KOPT-K1 (cell line): ENCODE results near the gene ADCY3.
"Not testable (repeated sequence)": the region's sequence is repeated elsewhere in the genome, so short reads cannot be mapped to it uniquely, and the experiment has no call there.

Experiments used
- H3K27ac ChIP-seq: fragments of 200-600 bp; sonication (generic); 2 replicates; pipeline ENCODE4 v1.5.1; 2016; ENCODE audit warnings: antibody characterized with exemption, mild to moderate bottlenecking, low read depth, low read length; ENCODE audit not compliant: poor library complexity, severe bottlenecking
- H3K36me3 ChIP-seq: fragments of 200-600 bp; sonication (generic); 2 replicates; pipeline ENCODE4 v1.5.1; 2017; ENCODE audit warnings: antibody characterized with exemption, mild to moderate bottlenecking, low read length, moderate library complexity; ENCODE audit not compliant: insufficient read depth
- H3K9me3 ChIP-seq: fragments of 200-600 bp; sonication (generic); 2 replicates; pipeline ENCODE4 v1.5.1; 2017; ENCODE audit warnings: antibody characterized with exemption, low read length, mild to moderate bottlenecking; ENCODE audit not compliant: insufficient read depth, poor library complexity, severe bottlenecking

The ADCY3 gene

DNA sequence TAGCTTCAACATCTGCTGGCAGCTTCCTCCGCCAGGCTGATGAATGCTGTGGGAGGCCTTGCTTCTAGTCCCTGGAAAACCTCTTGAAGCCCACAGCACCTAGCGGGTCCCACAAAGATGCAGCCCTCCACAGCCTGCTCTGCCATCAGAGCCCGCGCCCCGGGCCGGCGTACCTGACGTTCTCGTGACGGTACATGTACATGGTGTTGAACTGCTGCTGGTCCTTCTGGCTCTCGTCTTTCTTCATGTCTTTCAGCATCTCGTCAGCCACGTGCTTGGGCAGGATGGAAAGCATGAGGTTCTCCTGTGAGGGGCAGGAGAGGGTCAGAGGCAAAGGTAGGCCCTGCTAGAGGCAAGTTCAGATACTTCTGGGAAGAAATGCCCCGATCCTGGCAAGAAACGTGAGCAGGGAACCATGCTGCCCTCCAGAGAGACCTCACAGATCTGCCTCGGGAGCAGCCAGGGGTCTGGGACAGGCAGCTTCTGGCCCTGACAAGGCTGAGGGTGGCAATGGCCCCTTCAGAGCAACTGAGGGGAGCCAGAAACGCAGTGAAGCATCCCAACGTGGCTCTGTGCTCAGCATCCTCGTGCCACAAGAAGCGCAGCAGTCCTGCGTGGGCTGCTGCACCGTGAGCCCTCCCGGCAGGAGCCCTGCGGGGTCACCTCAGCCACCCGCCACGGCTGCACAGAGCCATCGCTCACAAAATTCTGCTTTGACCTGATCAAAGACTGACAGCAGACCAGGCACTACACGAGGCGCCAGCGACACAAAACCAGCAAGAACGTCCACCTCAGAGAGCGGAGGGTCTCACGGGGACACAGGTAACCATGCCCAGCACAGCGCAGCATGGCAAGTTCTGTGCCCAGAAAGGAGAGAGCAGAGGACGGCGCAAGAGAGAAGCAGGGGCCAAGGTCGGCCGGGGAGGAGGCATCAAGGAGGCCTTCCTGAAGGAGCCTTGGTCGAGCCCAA lies 77.7 kb downstream of the ADCY3 start:
- Histone ChIP-seq H3K27ac (no peak overlapping the region), H3K36me3 (peaks cover 37% of the 10 kb centered on the region), H3K9me3 (peaks cover 7% of the 10 kb centered on the region)

DNA sequence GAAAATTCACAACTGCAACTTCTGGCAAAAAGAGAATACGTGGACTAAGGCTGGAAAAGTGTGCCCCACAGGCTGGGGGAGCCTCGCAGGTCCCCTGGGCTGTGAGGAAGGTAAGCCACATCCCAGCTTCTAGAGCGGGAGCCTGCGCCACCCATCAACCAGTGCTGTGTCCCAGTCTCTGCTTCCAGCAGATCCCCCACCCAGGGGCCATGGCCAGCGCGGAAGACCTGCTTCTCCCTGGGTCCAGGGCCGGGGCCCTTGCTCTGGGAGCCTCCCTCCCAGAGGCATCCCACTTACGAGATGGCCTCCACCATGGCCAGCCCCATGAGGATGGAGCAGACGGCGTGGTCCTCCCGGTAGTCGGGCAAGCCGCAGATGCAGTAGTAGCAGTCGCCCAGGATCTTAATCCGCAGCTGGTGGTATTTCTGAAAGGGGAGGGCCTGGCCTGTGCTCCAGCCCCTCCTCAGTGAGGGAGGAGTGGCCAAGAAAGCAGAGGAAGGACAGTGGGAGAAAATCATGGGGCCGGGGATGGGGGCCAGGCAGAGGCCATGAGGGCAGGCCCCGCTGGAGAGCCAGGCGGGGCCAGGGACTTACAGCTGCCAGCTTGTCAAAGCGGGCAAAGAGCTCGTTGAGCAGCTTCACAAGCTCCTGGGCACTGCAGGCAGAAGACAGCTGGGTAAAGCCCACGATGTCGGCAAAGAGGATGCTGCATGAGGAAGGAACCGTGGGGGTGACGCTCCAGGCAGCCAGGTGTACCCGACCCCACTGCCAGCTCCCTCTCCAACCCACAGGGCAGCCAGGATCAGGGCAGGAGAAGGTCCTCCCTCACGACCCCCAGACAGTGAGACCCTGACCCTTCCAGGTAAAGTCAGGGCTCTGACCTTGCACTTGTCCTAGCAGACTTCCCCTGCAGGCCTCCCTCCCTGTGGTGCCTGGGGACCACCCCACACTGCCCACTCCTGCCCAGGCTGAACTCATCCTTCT lies 78.8 kb downstream of the ADCY3 start:
- H3K36me3 ChIP-seq: peaks cover 46% of the 10 kb centered on the region
- no peaks in the 10 kb centered on the region for H3K9me3 ChIP-seq

DNA sequence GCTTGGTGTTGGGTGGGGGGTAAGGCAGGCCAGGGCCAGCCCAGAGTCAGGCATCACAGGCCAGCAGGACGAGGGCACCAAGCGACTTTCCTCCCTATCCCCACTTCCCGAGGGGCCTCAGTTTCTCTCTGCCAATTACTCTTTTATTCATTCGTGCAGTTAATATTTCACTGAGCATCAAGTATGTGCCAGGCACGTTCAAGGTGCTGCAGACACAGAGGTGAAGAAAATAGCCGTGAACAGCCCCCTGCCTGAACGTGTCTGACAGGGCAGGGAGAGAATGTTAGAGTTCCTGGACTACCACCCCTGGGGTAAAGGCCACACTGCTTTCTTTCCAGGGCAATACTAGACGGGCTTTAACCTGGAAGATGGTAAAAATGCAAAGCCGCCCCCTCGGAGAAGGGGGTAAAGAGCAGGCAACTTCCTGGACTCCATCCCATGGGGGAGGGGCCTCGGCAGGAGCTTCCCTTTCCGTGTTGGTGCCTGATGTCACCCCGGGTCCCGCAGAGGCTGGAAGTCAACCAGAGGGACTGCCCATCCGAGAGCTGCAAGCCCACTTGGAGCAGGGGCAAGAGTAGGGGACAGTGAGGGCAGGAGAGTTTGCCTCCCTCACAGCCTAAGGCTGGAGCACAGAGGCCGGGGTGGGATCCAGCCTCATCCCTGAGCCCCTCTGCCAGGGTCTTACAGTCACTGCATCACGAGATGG lies 79.7 kb downstream of the ADCY3 start:
- H3K36me3 ChIP-seq: peaks cover 54% of the 10 kb centered on the region
- H3K27ac ChIP-seq: no peak overlapping the region
- H3K9me3 ChIP-seq: no peaks in the 10 kb centered on the region

More for the DNA sequence above, 78.8 kb downstream of the ADCY3 start:
- no peak overlapping the region for H3K27ac ChIP-seq

DNA sequence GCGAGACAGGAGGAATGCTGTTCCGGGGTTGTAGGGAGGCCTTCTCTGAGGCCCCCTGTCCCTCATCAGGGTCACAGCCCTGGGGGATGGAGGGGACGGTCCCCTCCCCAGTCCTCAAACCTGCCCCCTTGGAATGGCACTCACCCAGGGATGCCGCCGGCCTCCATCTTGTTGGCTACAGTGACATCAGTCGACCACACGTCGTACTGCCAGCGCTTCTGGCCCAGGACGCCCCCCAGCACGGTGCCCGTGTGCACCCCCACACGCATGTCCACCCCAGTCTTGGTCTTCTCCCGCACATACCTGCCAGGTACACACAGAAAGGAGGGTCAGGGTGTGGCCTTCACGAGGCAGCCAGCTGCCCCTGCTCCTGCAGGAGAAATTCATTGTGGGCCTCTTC lies 80.3 kb downstream of the ADCY3 start:
- peaks cover 60% of the 10 kb centered on the region for H3K36me3 ChIP-seq

DNA sequence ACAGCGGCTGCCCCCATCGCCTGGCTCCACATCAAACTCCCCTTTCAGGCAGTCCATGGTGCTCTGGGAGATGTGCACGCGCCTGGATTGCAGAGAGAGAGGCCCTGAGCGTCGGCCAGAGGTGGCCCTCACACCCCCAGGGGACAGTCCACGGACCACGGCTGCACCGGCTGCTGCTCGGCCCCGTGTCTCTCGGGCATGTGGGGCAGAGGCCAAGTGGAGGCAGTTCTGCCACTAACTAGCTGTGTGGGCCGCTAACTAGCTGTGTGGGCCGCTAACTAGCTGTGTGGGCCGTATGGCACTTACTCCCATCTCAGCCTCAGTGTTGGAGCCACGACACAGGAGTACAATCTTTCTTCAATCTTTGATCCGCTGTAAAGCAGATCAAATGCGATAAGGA lies 81.5 kb downstream of the ADCY3 start:
- Histone ChIP-seq H3K27ac (no peak overlapping the region), H3K9me3 (no peaks in the 10 kb centered on the region), H3K36me3 (peaks cover 67% of the 10 kb centered on the region)

More for the DNA sequence above, 80.3 kb downstream of the ADCY3 start:
- no peak overlapping the region for H3K27ac ChIP-seq
- no peaks in the 10 kb centered on the region for H3K9me3 ChIP-seq

DNA sequence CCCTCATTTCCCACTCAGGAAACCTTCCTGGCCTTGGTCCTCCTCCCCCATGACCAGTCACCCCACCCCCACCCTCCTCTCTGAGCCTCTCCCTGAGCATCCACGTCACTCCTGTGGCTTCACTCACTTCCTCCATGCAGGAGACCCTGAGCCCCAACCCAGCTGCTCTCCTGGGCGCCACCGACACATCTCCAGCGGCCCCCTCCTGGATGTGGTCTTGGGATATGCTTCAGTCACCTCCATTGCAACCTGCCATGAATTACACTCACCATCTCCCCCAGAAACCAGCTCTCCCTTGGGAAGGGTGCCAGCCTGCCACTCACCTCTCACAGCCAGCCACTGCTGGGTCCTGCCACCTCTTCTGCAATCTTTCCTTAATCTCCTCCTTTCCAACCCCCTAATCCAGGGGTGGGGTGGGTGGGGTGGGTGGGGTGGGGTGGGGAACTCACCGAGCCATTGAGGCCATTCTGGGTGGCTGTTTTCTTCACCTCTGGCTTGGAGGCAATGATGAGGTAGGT lies 82.0 kb downstream of the ADCY3 start:
- peaks cover 71% of the 10 kb centered on the region for H3K36me3 ChIP-seq
- no peaks in the 10 kb centered on the region for H3K9me3 ChIP-seq
- H3K27ac ChIP-seq: no peak overlapping the region

DNA sequence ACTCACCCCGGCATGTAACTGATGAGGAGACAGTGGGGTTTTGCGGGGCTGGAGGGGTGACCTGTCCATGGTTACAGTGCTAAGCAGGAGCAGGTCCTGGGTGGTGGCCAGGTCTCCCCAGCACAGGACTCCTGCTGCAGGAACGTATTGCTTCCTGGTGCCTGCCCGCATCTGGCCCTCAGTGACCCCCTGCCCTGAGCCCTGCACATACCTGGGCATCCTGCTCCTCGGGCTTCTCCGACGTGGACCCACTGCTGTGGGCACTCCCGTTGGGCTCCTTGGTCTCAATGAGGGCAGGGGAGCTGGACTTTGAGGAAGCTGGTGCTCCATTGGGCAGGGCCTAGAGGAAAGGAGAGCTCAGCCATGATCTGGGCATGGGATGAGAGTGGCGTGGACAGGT lies 83.3 kb downstream of the ADCY3 start:
- H3K27ac ChIP-seq: no peak overlapping the region
- no peaks in the 10 kb centered on the region for H3K9me3 ChIP-seq
- H3K36me3 ChIP-seq: peaks cover 63% of the 10 kb centered on the region

DNA sequence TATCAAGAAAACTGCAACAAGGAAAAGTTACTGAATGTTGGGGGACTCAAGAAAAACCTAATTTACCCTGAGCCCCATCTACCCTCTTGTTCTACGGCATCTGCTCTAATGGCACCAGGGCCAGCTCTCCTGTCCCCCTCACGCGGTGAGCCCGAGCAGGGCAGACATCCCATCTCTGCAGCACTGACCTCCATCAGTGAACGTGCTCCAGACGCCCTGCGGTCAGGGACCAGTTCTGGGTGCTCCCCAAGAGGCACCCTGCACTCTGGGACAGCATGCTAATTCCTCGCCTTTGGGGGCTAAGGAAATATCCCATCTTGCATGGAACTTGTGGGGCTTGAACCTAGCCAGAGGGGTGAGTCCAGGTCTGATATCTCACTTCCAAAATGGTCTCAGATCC lies 83.8 kb downstream of the ADCY3 start:
- Histone ChIP-seq H3K36me3 (peaks cover 63% of the 10 kb centered on the region), H3K9me3 (no peaks in the 10 kb centered on the region)

DNA sequence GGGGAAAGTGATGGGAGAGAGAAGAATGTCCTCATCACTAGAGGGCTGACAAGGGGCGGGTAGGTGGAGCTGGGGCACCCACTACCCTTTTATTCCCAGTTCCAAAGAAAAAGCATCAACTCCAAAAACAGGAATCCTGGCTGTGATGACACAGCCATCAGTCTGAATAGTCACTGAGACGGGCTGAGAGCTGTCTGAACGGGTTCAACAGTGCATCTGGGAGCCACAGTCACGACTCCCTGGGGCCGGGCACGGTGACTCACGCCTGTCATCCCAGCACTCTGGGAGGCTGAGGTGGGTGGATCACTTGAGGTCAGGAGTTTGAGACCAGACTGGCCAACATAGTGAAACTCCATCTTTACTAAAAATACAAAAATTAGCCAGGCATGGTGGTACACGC lies 84.6 kb downstream of the ADCY3 start:
- peaks cover 63% of the 10 kb centered on the region for H3K36me3 ChIP-seq
- not testable (repeated sequence) for H3K27ac ChIP-seq, H3K9me3 ChIP-seq

More for the DNA sequence above, 83.8 kb downstream of the ADCY3 start:
- no peak overlapping the region for H3K27ac ChIP-seq

DNA sequence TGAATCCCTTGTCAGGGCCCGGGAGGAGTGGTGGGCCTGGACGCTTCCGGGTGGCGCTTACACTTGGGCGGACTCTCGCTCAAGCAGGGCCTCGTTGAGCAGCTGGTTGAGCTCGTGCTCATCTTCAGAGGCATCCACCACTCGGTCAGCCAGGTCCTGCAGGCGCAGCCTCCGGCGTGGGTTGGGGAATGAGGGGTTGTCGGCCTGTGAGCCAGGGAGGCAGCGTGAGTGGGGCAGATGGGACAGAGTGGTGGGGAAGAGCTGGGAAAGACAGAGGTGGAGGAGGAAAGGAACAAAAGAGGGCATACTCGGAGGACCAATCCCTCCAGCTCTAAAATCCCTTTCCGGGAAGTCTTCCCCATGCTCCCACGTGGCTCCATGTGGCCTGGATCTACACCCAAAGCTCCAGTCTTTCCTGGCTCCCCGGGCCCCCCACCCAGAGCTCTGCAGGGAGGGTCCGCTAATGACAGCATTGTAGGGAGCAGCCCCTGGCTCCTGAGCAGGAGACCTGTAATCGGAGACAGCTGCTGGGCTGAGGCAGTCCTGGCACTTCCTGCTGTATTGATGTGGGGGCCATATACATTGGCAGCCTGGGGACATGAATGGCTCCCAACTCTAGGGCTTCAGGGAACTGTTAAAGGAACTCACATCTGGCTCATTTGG lies 85.2 kb downstream of the ADCY3 start:
- Histone ChIP-seq H3K36me3 (peaks cover 63% of the 10 kb centered on the region), H3K27ac (no peak overlapping the region), H3K9me3 (no peaks in the 10 kb centered on the region)

DNA sequence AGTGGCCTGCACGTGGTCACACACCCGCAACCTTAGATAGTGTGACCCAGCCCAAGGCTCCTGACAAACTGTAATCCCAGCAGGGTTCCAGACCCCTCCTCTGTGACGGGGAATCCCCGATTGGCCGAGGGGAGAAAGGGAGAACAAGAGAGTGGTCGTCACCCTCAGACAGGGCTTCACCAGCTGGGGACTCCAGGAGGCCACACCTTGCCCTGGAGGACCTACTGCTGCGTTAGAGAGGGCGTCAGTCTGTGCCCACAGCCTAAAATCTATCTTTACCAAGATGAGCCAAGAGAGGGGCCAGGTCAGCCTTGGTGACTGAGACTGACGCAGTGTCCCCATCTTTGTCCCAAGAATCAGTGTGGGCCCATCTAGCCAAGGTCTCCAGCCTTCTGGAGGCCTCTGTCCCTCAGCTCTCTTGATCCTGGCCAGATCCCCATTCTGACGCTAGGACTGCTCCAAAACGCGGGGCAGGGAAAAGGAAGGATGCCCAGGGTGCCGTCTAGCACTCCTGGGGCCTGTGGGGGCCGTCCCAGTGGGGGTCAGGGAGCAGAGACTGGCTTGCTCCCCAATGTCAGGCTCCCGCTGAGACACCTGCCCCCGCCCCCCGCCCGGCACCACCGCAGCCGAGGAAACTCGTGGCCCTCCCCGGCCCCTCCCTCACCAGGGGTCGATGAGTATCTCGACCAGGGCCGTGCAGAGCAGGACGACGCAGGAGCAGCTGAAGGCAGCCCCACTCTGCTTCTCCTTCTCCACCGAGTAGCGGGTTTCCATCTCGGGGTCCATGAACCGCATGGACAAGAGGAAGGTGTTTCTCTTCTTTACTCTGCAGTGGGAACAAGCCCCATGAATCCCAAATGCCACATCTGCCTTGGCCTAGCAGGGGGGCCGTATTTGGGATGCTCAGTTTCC lies 86.0 kb downstream of the ADCY3 start:
- no peak overlapping the region for H3K27ac ChIP-seq
- H3K36me3 ChIP-seq: peaks cover 64% of the 10 kb centered on the region
- H3K9me3 ChIP-seq: no peaks in the 10 kb centered on the region

DNA sequence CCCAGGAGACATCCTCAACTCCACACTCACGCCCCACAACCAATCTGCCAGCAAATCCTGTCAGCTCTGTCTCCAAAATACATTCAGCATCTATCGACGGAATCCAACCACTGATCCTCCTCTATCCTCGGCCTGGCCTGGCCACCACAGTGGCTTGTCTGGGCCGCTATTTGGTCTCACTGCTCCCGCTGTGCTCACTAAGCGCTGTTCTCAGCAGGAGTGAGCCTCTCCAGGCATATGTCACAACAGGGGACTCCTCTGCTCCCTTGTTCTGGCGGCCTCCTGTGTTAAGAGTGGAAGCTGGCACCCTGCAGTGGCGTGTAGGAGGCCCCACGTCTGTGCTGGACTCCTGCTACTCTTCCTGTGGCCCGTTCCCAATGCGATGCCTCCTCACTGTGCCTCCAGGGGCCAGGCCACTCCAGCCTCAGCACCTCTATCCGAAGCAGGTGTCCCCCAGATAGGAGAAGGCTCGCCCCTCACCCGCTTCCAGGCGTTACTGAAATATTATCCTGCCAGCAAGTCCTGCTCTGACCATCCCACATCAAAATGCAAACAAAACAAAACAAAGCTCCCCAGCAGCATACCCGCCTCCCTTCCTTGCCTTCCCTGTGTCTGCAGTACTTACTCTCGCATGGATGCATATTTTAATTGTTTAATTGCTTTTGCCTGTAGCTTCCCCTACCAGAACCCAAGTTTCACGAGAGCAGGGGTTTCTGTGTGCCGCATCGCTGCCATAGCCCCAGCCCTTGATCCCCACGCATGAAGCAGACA lies 86.9 kb downstream of the ADCY3 start:
- no peak overlapping the region for H3K27ac ChIP-seq
- H3K9me3 ChIP-seq: no peaks in the 10 kb centered on the region
- H3K36me3 ChIP-seq: peaks cover 69% of the 10 kb centered on the region

DNA sequence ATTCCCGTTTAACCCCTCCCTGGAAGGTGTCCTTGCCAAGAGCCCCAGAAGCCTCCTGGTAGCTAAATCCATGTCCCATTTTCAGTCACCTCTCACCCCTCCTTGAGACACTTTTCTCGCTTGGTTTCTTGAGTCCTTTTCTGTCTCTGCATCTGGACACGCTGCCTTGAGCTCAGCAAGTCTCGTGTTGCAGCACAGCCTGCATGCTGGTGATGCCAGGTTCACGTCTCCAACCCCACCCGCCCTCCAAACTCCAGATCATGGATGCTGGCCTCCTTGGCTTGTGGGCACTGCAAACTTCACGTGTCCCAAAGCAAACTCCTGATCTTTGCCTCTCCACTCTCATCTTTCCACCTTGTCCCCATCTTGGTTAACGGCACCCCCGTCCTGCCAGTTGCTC lies 87.5 kb downstream of the ADCY3 start:
- Histone ChIP-seq H3K36me3 (peaks cover 71% of the 10 kb centered on the region), H3K9me3 (no peaks in the 10 kb centered on the region)

More for the DNA sequence above, 87.5 kb downstream of the ADCY3 start:
- H3K27ac ChIP-seq: no peak overlapping the region
